GM06990 (cell line): Measurements from ENCODE around the gene GRAMD1A.

Experiments
- DNase-seq: peaks from one replicate; pipeline ENCODE4 v3.0.0-alpha.2; 2011; ENCODE audit not compliant: insufficient read length; ENCODE audit errors: extremely low read depth
- H3K27me3 ChIP-seq: replicated peaks from 2 replicates; pipeline ENCODE4 v1.6.0; 2011; ENCODE audit warnings: low read length; ENCODE audit not compliant: control insufficient read depth, insufficient read depth
- H3K36me3 ChIP-seq: 2 replicates; pipeline ENCODE4 v1.5.1; 2011; ENCODE audit warnings: low read length; ENCODE audit not compliant: control insufficient read depth, insufficient read depth
- H3K4me3 ChIP-seq: replicated peaks from 2 replicates; pipeline ENCODE4 v1.5.1; 2011; ENCODE audit warnings: low read depth, mild to moderate bottlenecking, control low read depth, low read length
- TF ChIP-seq, protein P1 (sequence below): IDR thresholded peaks from 2 replicates; pipeline ENCODE4 v1.5.1; 2011; ENCODE audit warnings: low read length, control low read depth, mild to moderate bottlenecking, inconsistent platforms; ENCODE audit not compliant: insufficient read depth, poor library complexity, severe bottlenecking

Gene GRAMD1A

DNA sequence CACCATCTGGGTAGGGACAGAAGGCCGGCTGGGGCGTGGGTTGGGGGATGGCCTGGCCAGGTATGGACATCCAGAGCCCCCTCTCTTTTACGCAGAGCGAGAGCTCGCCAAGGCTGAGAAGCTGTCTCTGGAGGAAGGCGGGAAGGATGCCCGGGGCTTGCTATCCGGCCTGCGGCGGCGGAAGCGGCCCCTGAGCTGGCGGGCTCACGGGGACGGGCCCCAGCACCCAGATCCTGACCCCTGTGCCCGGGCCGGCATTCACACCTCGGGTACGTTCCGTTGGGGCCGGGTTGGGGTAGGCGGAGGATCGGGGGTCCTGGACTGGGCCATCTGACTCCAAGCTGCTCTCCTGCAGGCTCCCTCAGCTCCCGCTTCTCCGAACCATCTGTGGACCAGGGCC is 21.5 kb downstream of the GRAMD1A start:
- H3K4me3 ChIP-seq, result no peak overlapping the region
- TF ChIP-seq, protein P1, sequence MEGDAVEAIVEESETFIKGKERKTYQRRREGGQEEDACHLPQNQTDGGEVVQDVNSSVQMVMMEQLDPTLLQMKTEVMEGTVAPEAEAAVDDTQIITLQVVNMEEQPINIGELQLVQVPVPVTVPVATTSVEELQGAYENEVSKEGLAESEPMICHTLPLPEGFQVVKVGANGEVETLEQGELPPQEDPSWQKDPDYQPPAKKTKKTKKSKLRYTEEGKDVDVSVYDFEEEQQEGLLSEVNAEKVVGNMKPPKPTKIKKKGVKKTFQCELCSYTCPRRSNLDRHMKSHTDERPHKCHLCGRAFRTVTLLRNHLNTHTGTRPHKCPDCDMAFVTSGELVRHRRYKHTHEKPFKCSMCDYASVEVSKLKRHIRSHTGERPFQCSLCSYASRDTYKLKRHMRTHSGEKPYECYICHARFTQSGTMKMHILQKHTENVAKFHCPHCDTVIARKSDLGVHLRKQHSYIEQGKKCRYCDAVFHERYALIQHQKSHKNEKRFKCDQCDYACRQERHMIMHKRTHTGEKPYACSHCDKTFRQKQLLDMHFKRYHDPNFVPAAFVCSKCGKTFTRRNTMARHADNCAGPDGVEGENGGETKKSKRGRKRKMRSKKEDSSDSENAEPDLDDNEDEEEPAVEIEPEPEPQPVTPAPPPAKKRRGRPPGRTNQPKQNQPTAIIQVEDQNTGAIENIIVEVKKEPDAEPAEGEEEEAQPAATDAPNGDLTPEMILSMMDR, result no peak
- H3K27me3 ChIP-seq, result no peaks in the 10 kb centered on the region
- no peak for DNase-seq
- H3K36me3 ChIP-seq, result peaks cover 48% of the 10 kb centered on the region

DNA sequence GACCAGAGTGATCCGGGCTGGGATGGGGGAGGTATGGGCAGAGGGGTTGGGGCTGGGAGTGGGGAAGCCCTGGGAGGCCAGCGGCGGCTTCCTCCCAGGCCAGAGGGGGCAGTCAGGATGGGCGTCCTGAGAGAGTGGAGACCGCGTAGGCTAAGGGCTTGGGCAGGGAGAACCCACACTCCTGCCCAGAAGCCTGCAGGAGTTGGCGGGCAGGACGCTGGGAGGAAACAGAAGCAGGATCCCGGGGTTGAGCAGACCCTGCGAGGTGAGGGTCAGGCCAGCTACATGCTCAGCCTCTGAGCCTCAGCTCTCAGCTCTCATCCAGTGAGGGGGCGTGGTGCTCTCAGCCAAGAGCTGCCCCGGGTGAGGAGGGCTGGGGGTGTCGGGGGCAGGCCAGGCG is 22.3 kb downstream of the GRAMD1A start:
- TF ChIP-seq, protein P1, result no peak
- Histone ChIP-seq H3K36me3 (peaks cover 47% of the 10 kb centered on the region), H3K27me3 (no peaks in the 10 kb centered on the region), H3K4me3 (no peak overlapping the region)
- DNase-seq, result no peak

DNA sequence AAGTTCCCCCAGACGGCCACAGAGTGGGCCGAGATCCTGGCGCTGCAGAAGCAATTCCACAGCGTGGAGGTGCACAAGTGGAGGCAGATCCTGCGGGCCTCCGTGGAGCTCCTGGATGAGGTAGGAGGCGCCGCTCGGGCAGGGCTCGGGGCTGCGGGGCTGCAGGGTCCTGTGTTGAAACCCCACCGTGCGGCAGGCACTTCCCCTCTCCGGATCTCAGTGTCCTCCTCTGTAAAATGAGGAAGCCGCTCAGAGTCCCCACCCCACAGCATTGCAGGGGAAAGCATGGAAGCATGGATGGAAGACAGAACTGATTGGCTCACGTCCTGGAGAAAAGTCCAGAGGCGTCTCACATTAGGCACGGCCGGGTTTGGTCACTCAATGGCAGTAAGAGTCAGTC is 23.3 kb downstream of the GRAMD1A start:
- Histone ChIP-seq H3K27me3 (no peaks in the 10 kb centered on the region), H3K36me3 (peaks cover 47% of the 10 kb centered on the region), H3K4me3 (no peak overlapping the region)
- TF ChIP-seq, protein P1, result no peak
- no peak for DNase-seq

DNA sequence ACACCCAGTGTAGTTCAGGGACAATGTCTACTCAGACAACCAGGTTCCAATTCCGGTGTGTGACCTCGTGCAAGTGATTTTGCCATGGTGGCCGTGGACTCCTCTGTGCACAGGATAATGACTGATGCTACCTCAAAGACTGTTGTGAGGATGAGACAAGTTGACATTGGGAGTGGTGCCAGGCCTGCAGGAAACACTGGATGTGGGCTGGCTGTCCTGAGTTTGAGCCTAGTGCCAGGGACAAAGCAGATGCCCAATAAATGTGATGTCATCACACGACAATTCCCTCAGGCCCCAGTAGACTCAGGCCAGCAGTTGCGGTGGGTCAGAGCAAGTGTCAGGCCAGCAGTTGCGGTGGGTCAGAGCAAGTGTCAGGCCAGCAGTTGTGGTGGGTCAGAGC is 24.0 kb downstream of the GRAMD1A start:
- Histone ChIP-seq H3K27me3 (no peaks in the 10 kb centered on the region), H3K4me3 (no peak overlapping the region), H3K36me3 (peaks cover 41% of the 10 kb centered on the region)
- no peak for DNase-seq
- TF ChIP-seq, protein P1, result no peak

DNA sequence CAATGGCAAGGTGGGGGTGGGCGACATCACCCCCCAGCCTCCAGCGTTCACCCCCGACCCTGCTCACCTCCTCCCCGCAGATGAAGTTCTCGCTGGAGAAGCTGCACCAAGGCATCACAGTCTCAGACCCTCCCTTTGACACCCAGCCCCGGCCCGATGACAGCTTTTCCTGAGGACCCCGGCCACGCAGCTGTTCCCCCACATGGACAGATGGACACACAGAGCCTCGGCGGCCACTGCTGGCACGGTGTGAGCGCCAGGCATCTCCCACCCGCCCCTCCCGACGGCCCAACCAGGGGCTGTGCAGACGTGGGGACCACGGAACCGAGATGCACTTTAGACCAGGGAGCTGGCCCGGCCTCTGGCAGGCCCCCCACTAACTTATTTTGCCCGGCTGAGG is 25.8 kb downstream of the GRAMD1A start:
- TF ChIP-seq, protein P1, result no peak
- no peaks in the 10 kb centered on the region; the same call in none of the 2 replicates for H3K27me3 ChIP-seq
- H3K36me3 ChIP-seq, result peaks cover 32% of the 10 kb centered on the region
- no peak for DNase-seq
- no peak overlapping the region for H3K4me3 ChIP-seq

DNA sequence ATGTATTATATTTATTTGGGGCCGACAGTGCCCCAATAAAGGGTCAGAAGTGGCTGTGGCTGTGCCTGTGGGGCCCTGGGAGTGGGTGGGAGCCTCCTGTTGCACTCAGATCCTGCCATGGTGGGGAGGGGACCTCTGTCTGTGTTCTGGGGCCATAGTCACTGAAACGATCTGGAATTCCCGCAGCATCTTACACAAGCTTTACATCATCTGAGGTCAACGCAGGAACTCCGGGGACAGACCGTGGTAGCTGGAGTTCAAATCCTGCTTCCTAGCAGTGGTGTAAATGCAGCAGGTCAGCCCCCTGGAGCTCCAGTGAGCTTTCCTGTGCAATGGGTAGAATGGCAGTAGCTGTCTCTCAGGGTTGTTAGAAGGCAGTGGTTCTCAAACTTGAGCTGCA is 26.3 kb downstream of the GRAMD1A start:
- no peak for DNase-seq
- H3K36me3 ChIP-seq, result peaks cover 30% of the 10 kb centered on the region
- no peak overlapping the region for H3K4me3 ChIP-seq
- TF ChIP-seq, protein P1, result no peak
- no peaks in the 10 kb centered on the region; the same call in none of the 2 replicates for H3K27me3 ChIP-seq
